ENCODE measurements around the gene DRAXIN. TPM values are rescaled to one million over a fixed set of nuclear protein-coding genes. Genes with fewer than 3 reads are reported as not detected.
"Not testable (repeated sequence)": the region's sequence is repeated elsewhere in the genome, so short reads cannot be mapped to it uniquely, and the experiment has no call there.

The DRAXIN gene, protein sequence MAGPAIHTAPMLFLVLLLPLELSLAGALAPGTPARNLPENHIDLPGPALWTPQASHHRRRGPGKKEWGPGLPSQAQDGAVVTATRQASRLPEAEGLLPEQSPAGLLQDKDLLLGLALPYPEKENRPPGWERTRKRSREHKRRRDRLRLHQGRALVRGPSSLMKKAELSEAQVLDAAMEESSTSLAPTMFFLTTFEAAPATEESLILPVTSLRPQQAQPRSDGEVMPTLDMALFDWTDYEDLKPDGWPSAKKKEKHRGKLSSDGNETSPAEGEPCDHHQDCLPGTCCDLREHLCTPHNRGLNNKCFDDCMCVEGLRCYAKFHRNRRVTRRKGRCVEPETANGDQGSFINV
- 0.31 TPM for total RNA-seq

DNA sequence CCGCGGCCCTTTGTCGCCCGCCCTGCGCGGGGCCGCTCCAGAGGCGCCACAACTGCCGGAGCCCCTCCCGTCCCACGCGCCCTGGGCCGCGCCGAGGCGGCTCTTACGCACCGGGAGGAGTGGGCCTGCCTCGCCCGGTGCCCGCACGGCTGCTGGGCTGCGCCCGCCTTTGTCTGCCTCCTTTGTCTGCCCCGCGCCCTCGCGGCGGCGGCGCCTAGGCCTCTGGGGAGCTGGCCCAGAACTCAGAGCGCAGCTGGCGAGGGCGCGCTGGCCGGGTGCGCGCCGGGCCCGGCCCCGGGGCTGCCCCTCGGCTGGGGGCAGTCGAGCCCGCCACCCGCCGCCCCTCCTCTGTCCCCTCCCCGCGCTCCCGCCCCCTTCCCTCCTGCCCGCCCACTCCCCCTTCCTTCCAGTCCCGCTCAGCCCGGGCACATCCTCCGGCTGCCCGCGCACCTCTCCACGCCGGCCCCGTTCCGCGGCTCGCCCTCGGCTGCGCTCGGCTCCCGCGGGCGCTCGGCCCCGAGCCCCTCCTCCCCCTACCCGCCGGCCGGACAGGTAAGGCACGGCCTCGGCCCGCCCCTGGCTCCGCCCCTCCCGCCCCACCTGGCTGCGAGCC lies at the start of gene DRAXIN:
Gene DRAXIN, plus strand, starts transcription at position 409 of the 613 bp plus-strand sequence. CDS start 14,549 bp downstream, outside the sequence.
- Histone ChIP-seq H3K27me3 (ENCODE audit: insufficient read depth, low read length) (peaks cover 40% of the 10 kb centered on the region), H3K4me1 (ENCODE audit: insufficient read depth, low read length) (peaks cover 31% of the 10 kb centered on the region), H3K9me3 (ENCODE audit: low read depth, low read length) (no peaks in the 10 kb centered on the region), H3K4me3 (ENCODE audit: low read length) (no peak within 1 kb of the TSS)

DNA sequence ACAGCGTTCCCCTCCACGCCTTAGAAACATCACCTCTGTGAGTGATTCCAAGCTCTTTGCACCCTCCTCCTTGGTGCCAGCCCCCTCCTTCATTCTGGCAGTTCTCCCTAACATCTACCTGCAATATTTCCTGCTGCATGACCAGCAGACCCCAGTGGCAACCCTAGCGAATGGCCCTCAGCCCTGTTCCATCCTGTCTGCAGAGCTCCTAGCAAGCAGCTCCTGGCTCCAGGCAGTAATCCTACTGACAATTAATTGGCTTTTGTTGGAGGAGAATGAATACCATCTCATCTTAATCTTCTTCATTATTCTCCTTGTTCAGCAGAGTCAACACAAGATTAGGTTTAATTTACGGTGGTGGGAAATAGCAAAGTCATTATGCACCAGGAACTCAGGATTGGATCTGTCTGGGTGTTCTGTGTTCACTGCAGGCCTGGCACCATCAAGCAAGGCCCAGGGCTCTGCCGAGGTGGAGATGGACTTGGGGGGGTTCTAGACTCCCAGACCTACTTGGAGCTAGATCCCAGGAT lies 49.7 kb upstream of the DRAXIN start:
- Histone ChIP-seq H3K27me3 (ENCODE audit: insufficient read depth, low read length) (no peaks in the 10 kb centered on the region), H3K4me1 (ENCODE audit: insufficient read depth, low read length) (no peaks in the 10 kb centered on the region), H3K9me3 (ENCODE audit: low read depth, low read length) (no peaks in the 10 kb centered on the region), H3K4me3 (ENCODE audit: low read length) (no peak overlapping the region)

DNA sequence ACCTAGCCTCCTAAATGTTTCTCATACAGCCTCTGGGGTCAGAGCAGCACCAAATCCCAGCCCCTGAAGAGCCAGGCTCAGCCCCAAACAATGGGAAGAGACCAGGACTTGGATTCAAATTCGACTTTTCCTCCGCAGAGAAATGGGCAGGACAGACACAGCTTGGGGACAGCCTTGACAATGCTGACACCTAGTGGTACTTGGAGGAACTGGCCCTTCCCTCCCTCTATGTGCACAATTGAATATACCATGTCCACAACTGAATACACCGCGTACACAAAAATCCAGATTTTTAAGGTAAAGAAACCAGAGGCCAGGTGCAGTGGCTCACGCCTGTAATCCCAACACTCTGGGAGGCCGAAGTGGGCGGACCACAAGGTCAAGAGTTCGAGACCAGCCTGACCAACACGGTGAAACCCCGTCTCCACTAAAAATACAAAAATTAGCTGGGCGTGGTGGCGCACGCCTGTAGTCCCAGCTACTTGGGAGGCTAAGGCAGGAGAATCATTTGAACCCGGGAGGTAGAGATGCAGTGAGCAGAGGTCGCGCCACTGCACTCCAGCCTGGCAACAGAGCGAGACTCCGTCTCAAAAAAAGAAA lies 49.0 kb upstream of the DRAXIN start:
- not testable (repeated sequence) for H3K27me3 ChIP-seq (ENCODE audit: insufficient read depth, low read length); H3K9me3 ChIP-seq (ENCODE audit: low read depth, low read length)

DNA sequence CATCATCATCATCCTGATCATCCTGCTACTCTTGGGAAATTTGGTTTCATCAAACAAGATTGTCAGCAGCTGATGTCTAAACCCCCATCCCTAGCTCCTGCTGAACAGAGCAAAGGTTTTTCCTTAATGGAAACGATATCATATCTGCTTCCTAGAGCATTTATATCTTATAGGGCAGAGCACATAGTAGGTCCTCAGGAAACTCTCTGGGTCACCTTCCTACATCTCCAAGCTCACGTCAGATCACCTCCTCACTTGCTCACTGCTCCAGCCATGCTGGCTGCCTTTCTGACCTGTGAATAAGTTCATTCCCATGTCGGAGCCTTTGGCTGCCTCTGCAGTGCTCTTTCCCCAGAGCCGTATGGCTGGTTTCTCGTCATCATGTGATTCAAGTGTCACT lies 47.7 kb upstream of the DRAXIN start:
- Histone ChIP-seq H3K4me3 (ENCODE audit: low read length) (no peak overlapping the region), H3K27me3 (ENCODE audit: insufficient read depth, low read length) (no peaks in the 10 kb centered on the region), H3K4me1 (ENCODE audit: insufficient read depth, low read length) (no peaks in the 10 kb centered on the region)

More for the DNA sequence above, 49.0 kb upstream of the DRAXIN start:
- not testable (repeated sequence) for H3K4me1 ChIP-seq (ENCODE audit: insufficient read depth, low read length); H3K4me3 ChIP-seq (ENCODE audit: low read length)

DNA sequence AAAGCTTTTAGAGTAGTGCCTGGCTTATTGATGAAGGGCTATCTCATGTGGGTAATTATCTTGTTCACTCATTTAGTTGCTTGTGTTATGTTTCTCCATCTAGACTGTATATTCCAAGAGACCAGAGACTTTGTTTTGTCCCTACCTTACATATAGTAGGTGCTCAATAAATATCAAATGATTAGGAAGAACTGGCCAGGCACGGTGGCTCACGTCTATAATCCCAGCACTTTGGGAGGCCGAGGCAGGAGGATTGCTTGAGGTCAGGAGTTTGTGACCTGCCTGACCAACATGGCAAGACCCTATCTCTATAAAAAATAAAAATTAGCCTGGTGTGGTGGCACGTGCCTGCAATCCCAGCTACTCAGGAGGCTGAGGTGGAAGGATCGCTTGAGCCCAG lies 46.2 kb upstream of the DRAXIN start:
- Histone ChIP-seq H3K4me1 (ENCODE audit: insufficient read depth, low read length) (peaks cover 11% of the 10 kb centered on the region), H3K4me3 (ENCODE audit: low read length) (no peak overlapping the region), H3K9me3 (ENCODE audit: low read depth, low read length) (no peaks in the 10 kb centered on the region), H3K27me3 (ENCODE audit: insufficient read depth, low read length) (peaks cover 7% of the 10 kb centered on the region)

More for the DNA sequence above, 47.7 kb upstream of the DRAXIN start:
- no peaks in the 10 kb centered on the region for H3K9me3 ChIP-seq (ENCODE audit: low read depth, low read length)

DNA sequence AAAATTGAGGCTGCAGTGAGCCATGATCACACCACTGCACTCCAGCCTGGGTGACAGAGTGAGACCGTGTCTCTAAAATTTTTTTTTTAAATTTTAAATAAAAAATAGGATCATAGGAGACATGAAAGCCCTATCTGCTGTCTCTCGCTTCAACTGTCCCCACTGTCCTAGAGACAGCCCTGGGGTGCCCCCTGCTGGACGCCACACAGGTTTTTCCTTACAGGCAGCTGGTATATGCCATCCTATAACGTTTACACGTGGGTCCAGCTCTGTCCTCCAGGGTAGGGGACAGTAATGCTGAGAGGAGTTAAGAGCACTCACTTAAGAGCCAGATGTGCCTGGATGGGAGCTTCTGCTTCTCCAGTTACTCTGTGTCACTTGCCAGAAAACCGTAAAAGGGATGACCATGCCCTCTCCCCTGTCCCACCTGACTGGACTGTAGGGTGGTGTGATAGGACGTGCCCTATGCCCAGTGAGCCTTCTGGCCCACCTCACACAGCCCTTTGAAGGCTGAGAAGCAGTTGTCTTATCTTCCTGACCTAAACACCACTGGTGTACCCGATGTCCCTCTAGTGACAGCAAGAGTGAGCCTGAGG lies 45.7 kb upstream of the DRAXIN start:
- no peaks in the 10 kb centered on the region for H3K9me3 ChIP-seq (ENCODE audit: low read depth, low read length)
- H3K27me3 ChIP-seq (ENCODE audit: insufficient read depth, low read length), result peaks cover 7% of the 10 kb centered on the region
- peaks cover 16% of the 10 kb centered on the region for H3K4me1 ChIP-seq (ENCODE audit: insufficient read depth, low read length)
- H3K4me3 ChIP-seq (ENCODE audit: low read length), result no peak overlapping the region

DNA sequence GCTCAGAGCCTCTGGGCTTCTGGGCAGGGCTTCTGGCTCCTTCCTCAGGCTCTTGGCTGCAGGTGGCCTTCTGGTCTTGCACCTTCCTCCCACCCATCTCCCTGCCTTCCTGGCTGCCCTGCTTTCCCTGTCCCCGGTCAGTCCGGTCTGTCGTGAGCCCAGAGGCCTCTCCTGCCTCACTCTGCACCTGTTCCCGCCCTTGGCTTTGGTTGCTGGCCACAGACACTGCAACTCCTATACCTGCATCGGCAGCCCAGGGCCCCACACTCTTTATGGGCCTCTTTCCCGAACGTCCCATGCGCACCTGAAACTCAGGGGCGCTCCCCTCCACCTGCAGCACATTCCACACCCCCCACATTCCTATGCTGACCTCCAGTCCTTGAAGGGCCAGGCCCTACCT lies 45.2 kb upstream of the DRAXIN start:
- Histone ChIP-seq H3K4me1 (ENCODE audit: insufficient read depth, low read length) (peaks cover 21% of the 10 kb centered on the region), H3K9me3 (ENCODE audit: low read depth, low read length) (no peaks in the 10 kb centered on the region), H3K4me3 (ENCODE audit: low read length) (no peak overlapping the region), H3K27me3 (ENCODE audit: insufficient read depth, low read length) (peaks cover 7% of the 10 kb centered on the region)

DNA sequence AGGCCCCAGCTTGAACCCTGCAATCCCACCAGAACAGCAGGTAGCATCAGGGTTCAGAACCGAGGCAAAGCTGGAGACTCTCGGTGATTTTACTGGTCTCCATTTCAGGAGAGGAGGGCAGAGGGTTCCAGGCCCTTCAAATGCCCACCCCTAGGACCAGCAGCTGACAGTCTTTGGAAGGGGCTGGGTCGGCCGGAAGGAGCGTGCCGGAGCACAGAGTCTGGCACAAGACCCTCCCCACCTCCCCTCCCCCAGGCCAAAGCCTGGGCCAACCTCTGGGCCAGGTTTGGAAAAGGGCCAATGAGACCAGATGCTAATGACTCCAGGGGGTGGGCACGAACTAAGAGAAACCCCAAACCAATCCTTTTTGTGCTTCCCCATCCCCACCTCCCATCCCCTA lies 44.2 kb upstream of the DRAXIN start:
- no peaks in the 10 kb centered on the region for H3K9me3 ChIP-seq (ENCODE audit: low read depth, low read length)
- peaks cover 7% of the 10 kb centered on the region for H3K27me3 ChIP-seq (ENCODE audit: insufficient read depth, low read length)
- H3K4me1 ChIP-seq (ENCODE audit: insufficient read depth, low read length), result peaks cover 24% of the 10 kb centered on the region
- no peak overlapping the region for H3K4me3 ChIP-seq (ENCODE audit: low read length)

DNA sequence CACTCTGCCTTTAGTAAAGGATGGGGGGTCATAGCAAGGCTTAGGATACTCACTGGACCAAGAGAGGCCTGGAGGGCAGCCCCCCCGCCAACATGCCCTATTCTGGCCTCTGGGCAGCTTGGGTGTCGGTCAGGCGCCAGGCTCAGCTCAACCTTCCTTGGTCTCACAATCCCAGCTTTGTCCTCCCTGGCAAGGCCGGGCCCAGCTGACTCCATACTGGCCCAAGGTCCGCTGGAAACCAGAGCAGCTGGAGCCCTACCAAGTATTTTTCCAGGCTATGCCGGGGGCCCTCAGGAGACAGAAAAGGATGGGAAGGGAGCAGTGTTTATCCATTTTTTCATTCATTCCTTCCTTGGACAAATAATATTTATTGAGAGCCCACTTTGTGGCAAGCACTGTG lies 43.5 kb upstream of the DRAXIN start:
- Histone ChIP-seq H3K4me3 (ENCODE audit: low read length) (no peak overlapping the region), H3K9me3 (ENCODE audit: low read depth, low read length) (no peaks in the 10 kb centered on the region), H3K27me3 (ENCODE audit: insufficient read depth, low read length) (peaks cover 7% of the 10 kb centered on the region), H3K4me1 (ENCODE audit: insufficient read depth, low read length) (peaks cover 24% of the 10 kb centered on the region)

DNA sequence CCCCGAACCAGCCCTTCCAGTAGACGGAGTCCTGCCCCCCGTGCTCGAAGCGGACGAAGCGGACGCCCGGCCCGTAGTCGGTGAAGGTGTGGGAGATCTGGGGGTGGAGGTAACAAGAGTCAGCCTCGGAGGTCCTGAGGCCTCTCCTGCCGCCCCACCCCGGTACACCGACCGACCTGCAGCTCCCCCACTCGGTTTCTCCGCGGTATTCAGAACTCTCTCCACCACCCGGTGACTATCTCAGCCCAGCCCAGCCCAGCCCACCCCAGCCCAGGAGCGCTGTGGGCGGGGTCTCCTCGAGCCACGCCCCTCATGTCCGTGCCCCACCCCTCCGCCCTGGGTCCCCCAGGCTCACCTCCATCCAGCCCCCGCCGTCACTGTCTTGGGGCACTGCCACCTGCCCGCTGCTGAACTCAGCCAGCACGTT lies 42.8 kb upstream of the DRAXIN start:
- Histone ChIP-seq H3K4me1 (ENCODE audit: insufficient read depth, low read length) (peaks cover 24% of the 10 kb centered on the region), H3K27me3 (ENCODE audit: insufficient read depth, low read length) (peaks cover 7% of the 10 kb centered on the region), H3K9me3 (ENCODE audit: low read depth, low read length) (no peaks in the 10 kb centered on the region), H3K4me3 (ENCODE audit: low read length) (no peak overlapping the region)

DNA sequence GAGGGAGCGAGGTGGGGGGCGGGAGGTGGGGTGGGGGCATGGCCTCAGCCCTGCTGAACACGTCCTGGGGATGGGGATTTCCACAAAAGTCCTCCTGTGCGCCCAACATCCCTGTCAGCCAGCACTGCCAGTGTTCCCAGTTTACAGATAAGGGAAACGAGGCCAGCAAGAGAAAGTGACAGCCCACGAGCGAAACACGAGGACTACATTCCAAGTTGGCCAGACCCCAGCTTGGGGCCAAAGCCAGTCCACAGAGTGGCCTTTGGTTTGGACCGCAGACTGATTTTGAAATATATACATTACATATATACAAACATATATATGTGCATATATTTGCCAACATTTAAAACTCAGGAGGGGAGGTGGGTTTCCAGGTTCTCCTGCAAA lies 42.3 kb upstream of the DRAXIN start:
- Histone ChIP-seq H3K4me3 (ENCODE audit: low read length) (no peak overlapping the region), H3K4me1 (ENCODE audit: insufficient read depth, low read length) (peaks cover 24% of the 10 kb centered on the region), H3K9me3 (ENCODE audit: low read depth, low read length) (no peaks in the 10 kb centered on the region), H3K27me3 (ENCODE audit: insufficient read depth, low read length) (peaks cover 7% of the 10 kb centered on the region)

DNA sequence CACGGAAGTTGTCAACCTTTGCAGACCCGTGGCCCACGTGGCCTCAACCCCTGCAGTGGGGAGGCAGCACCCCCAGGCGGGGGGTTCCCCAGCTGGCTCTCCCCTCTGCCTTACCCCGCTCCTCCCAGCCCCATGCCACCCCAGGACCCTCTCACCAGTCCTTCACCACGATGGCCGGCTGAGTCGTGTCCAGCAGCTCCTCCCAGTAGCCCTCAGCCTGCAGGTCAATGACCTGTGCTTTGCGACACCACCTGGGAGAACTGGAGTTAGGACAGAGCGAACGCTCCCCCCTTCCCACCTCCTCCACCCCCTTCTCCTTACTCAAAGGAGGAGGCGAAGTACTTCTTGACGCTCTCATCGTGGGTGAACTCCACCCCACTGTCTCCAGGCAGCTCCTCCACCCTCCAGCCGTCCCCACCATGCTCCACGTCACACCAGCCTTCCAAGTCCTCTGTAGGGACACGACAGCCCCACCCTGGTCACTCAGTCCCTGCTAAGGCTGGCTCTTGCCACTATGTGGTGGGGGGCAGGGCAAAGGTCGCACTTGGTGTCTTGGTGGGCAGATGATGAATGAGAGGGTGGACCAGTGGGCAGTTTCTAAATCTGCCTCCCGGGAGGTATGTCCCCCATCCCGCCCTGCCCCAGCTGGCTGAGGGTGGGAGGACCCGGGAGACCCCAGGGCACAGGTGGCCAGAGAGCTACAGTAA lies 41.7 kb upstream of the DRAXIN start:
- H3K4me1 ChIP-seq (ENCODE audit: insufficient read depth, low read length), result peaks cover 24% of the 10 kb centered on the region
- peaks cover 7% of the 10 kb centered on the region for H3K27me3 ChIP-seq (ENCODE audit: insufficient read depth, low read length)
- no peak overlapping the region for H3K4me3 ChIP-seq (ENCODE audit: low read length)
- no peaks in the 10 kb centered on the region for H3K9me3 ChIP-seq (ENCODE audit: low read depth, low read length)

DNA sequence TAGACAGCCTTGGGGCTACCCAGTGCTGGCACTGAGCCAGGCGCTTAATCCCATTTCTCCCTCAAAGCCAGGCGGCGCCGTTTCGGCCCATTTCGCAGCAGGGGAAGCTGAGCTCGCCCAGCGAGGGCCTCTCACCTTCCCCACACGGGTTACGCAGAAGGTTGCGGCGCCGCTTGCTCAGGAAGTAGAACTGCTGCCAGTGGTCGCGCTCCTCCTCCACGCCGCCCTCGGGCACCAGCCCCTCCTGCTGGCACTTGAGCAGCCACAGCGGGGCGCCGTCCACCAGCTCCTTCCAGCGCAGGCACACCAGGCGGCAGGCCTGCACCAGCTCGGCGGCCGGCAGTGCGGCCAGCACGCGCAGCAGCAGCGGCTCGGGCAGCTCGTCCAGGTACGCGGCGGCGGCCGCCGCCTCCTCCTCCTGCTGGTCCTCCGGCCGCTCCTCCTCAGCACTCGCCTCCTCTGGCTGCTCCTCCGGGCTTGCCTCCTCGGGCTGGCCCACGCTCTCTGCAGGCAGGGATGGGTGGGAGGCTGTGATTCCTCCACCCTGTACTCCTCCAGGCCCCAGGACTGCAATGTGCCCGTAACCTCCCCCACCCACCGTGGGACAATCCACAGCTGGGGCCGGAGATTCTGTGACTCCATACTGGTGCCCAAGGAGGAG lies 41.0 kb upstream of the DRAXIN start:
- H3K27me3 ChIP-seq (ENCODE audit: insufficient read depth, low read length), result peaks cover 7% of the 10 kb centered on the region
- H3K4me3 ChIP-seq (ENCODE audit: low read length), result no peak overlapping the region
- peaks cover 28% of the 10 kb centered on the region for H3K4me1 ChIP-seq (ENCODE audit: insufficient read depth, low read length)
- H3K9me3 ChIP-seq (ENCODE audit: low read depth, low read length), result no peaks in the 10 kb centered on the region

DNA sequence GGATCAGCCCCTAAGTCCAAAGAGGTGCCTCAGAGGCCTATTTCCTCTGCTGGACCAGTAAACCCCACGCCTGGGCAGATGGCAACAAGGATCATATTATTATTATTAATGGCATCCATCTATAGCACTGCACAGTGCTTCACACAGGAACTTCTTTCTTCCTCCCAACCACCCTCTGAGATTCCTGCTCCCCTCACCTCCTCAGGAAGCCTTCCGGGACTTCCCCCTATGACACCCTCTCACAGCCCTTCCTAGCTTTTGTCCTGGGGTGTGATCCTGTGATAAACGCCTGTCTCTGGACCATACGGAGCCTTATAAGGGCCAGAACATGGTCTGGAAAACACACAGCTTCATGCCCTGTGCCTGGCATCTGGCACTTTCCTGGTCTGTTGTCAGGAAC lies 40.5 kb upstream of the DRAXIN start:
- peaks cover 34% of the 10 kb centered on the region for H3K4me1 ChIP-seq (ENCODE audit: insufficient read depth, low read length)
- H3K4me3 ChIP-seq (ENCODE audit: low read length), result no peak overlapping the region

More for the DNA sequence above, 40.5 kb upstream of the DRAXIN start:
- H3K27me3 ChIP-seq (ENCODE audit: insufficient read depth, low read length), result peaks cover 7% of the 10 kb centered on the region
- H3K9me3 ChIP-seq (ENCODE audit: low read depth, low read length), result no peaks in the 10 kb centered on the region

All from mononuclear cell (primary cell).